GM12872 (cell line): ENCODE measurements around the gene NEXMIF.

Source experiments
- CTCF ChIP-seq: IDR thresholded peaks from 3 replicates; pipeline ENCODE4 v1.5.1; 2011; ENCODE audit warnings: low read depth, mild to moderate bottlenecking, low read length, moderate library complexity; ENCODE audit not compliant: insufficient read depth

Gene NEXMIF

GRCh38 chrX:74925225-74926088, at the start of gene NEXMIF:
Gene NEXMIF (minus strand): TSS chrX:74925452.
- 0 out of 3 replicates have a peak, but pooled peaks have one; percentile 29 for TF ChIP-seq CTCF

GRCh38 chrX:74949717-74950116, 24.5 kb upstream of the NEXMIF start:
- no peak for TF ChIP-seq CTCF

- TF ChIP-seq CTCF, result no peak
These were observed 15.2 kb upstream of the NEXMIF start for GRCh38 chrX:74940414-74940813.

- TF ChIP-seq CTCF, result no peak
These were observed 6.0 kb upstream of the NEXMIF start for GRCh38 chrX:74931214-74931613.

- 0 out of 3 replicates have a peak, but pooled peaks have one; percentile 13 for TF ChIP-seq CTCF
These were observed 615 bp downstream of the NEXMIF start for GRCh38 chrX:74924449-74925224.

GRCh38 chrX:74923942-74924448, 1.3 kb downstream of the NEXMIF start:
- TF ChIP-seq CTCF, result no peak

GRCh38 chrX:74922922-74923543, 2.2 kb downstream of the NEXMIF start:
- TF ChIP-seq CTCF, result no peak
